Measurements from ENCODE around the gene SLC6A16. TPM values are rescaled to one million over a fixed set of nuclear protein-coding genes. Genes with fewer than 3 reads are reported as not detected.
A peak's percentile ranks its signal among the peaks of the same experiment; 100 is the strongest.
"Not testable (repeated sequence)": the region's sequence is repeated elsewhere in the genome, so short reads cannot be mapped to it uniquely, and the experiment has no call there.

Gene SLC6A16
- total RNA-seq, 1 experiment from 2014 or later = 3.2 TPM

DNA sequence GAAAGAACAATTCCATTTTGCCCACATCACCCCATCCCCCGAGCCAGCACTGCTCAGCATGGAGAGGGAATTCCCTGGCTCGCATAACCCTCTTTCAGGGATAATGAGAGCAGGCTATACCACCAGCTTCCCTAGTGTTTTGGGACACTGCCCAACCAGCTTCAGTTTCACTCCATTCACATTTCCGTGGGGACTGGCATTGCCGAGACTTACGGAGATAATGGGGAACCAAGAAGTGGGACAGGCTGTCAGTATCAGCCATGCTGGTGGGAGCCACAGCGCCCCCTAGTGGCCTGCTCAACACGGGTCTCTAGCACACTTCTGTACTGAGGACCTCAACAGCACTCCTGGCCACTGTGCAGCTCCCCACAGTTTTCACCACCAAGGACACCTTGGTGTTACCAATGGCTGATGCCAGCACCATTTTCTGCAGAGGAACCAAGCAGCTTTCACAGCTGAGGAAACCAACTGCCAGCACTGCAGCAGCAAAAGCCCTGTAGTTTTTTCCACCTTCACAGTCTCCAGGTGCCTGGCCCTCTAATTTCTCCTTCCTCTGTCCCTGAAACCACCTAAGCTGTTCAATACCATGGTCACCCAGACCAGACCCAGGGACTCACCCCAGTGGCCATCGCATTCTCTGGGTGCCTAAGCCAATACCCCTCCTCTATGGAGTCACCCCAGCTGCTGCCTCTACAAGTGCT lies 23.7 kb downstream of the SLC6A16 start:
- no peaks in the 10 kb centered on the region; the same call in 1 of the 2 replicates for H3K27me3 Mint-ChIP-seq (ENCODE audit: low read depth)
- H3K36me3 Mint-ChIP-seq (ENCODE audit: insufficient read depth in 1 of 3, low read depth in 3 of 3) = peaks cover 0 to 5% (median 2%) of the 10 kb centered on the region in 3 experiments; a peak in 2 of 7 replicates
- DNase-seq = peak; percentile 86
- H3K18ac ChIP-seq (ENCODE audit: insufficient read length, low read depth, low read length) = no peak overlapping the region
- H3K23ac ChIP-seq (ENCODE audit: insufficient read length, low read depth, low read length) = no peak overlapping the region
- H3K27me3 ChIP-seq (ENCODE audit: insufficient read depth, low read length) = no peaks in the 10 kb centered on the region
- H3K9ac ChIP-seq (ENCODE audit: extremely low read depth, insufficient read length, low read length) = no peak overlapping the region
- no peak overlapping the region for H3K4ac ChIP-seq (ENCODE audit: low read depth, low read length)
- no peak overlapping the region for H2BK12ac ChIP-seq (ENCODE audit: insufficient read length, low read depth, low read length)
- H3K9me3 Mint-ChIP-seq = peaks cover 4 to 5% of the 10 kb centered on the region in 2 experiments; a peak in 1 of 5 replicates
- no peaks in the 10 kb centered on the region for H3K79me2 ChIP-seq (ENCODE audit: insufficient read depth, low read length)
- no CpG with 5 or more reads among the region's 8 CpGs for WGBS (ENCODE audit: extremely low coverage, insufficient read length, low lambda C conversion rate)
- no peak overlapping the region for H2BK20ac ChIP-seq (ENCODE audit: low read depth, low read length, poor library complexity, severe bottlenecking)
- H4K8ac ChIP-seq (replicated peaks; ENCODE audit: insufficient read length, low read depth, low read length) = no peak overlapping the region
- H3K9me3 ChIP-seq (ENCODE audit: control insufficient read depth, low read depth, low read length) = no peaks in the 10 kb centered on the region
- no peaks in the 10 kb centered on the region for H3K79me1 ChIP-seq (ENCODE audit: insufficient read depth, low read depth, low read length, poor library complexity, severe bottlenecking)
- no peak overlapping the region for H2AK5ac ChIP-seq (ENCODE audit: insufficient read length, low read length)
- no peak overlapping the region for H3K27ac Mint-ChIP-seq
- H3K27ac ChIP-seq (ENCODE audit: insufficient read length, low read depth, low read length) = no peak overlapping the region
- no peak overlapping the region for H2BK5ac ChIP-seq (ENCODE audit: insufficient read length, low read length)
- no peak overlapping the region for H4K5ac ChIP-seq (ENCODE audit: insufficient read length, low read depth, low read length)
- H4K91ac ChIP-seq (ENCODE audit: insufficient read length, low read depth, low read length) = no peak overlapping the region
- no peaks in the 10 kb centered on the region for H4K20me1 ChIP-seq (ENCODE audit: control insufficient read depth, insufficient read depth, insufficient read length)
- no peak overlapping the region for H3K56ac ChIP-seq (ENCODE audit: insufficient read length, low read depth, low read length)
- H3T11ph ChIP-seq (ENCODE audit: low read length) = no peak overlapping the region
- H3K4me2 ChIP-seq (ENCODE audit: insufficient read depth, insufficient read length, low read length) = peak overlapping the region; percentile 13
- no peak overlapping the region for H3K4me3 Mint-ChIP-seq
- TF ChIP-seq, protein P1, sequence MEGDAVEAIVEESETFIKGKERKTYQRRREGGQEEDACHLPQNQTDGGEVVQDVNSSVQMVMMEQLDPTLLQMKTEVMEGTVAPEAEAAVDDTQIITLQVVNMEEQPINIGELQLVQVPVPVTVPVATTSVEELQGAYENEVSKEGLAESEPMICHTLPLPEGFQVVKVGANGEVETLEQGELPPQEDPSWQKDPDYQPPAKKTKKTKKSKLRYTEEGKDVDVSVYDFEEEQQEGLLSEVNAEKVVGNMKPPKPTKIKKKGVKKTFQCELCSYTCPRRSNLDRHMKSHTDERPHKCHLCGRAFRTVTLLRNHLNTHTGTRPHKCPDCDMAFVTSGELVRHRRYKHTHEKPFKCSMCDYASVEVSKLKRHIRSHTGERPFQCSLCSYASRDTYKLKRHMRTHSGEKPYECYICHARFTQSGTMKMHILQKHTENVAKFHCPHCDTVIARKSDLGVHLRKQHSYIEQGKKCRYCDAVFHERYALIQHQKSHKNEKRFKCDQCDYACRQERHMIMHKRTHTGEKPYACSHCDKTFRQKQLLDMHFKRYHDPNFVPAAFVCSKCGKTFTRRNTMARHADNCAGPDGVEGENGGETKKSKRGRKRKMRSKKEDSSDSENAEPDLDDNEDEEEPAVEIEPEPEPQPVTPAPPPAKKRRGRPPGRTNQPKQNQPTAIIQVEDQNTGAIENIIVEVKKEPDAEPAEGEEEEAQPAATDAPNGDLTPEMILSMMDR (conservative IDR thresholded peaks at IDR 0.05) = peak; percentile 97
- H3K14ac ChIP-seq (ENCODE audit: insufficient read depth, low read length) = no peak overlapping the region
- no peaks in the 10 kb centered on the region for H3K23me2 ChIP-seq (ENCODE audit: insufficient read length, low read depth, low read length, poor library complexity, severe bottlenecking)
- H2BK15ac ChIP-seq (ENCODE audit: low read depth, low read length) = no peak overlapping the region
- H2BK120ac ChIP-seq (ENCODE audit: low read depth, low read length, poor library complexity, severe bottlenecking) = no peak overlapping the region
- no peaks in the 10 kb centered on the region; the same call in 1 of the 2 replicates for H3K4me1 ChIP-seq (ENCODE audit: insufficient read depth, low read length)
- peak overlapping the region; percentile 93 for H2AFZ ChIP-seq (ENCODE audit: low read length)
- peaks cover 11 to 15% of the 10 kb centered on the region in 2 experiments for H3K4me1 Mint-ChIP-seq

DNA sequence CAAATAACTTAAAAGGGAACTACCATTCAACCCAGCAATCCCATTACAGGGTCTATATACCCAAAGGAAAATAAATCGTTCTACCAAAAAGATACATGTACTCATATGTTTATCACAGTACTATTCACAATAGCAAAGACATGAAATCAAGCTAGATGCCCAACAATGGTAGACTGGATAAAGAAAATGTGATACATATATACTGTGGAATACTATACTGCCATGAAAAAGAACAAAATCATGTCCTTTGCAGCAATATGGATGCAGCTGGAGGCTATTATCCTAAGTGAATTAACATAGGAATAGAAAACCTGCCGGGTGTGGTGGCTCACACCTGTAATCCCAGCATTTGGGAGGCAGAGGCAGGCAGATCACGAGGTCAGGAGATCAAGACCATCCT lies 26.3 kb downstream of the SLC6A16 start:
- not testable (repeated sequence) for H3K14ac ChIP-seq (ENCODE audit: insufficient read depth, low read length); H4K91ac ChIP-seq (ENCODE audit: insufficient read length, low read depth, low read length); H2BK15ac ChIP-seq (ENCODE audit: low read depth, low read length); H3K4me2 ChIP-seq (ENCODE audit: insufficient read depth, insufficient read length, low read length); H3K56ac ChIP-seq (ENCODE audit: insufficient read length, low read depth, low read length); H2BK12ac ChIP-seq (ENCODE audit: insufficient read length, low read depth, low read length); H4K8ac ChIP-seq (replicated peaks; ENCODE audit: insufficient read length, low read depth, low read length); H3K4me3 Mint-ChIP-seq; H2BK5ac ChIP-seq (ENCODE audit: insufficient read length, low read length); H3K4ac ChIP-seq (ENCODE audit: low read depth, low read length); H3K9me3 ChIP-seq (ENCODE audit: control insufficient read depth, low read depth, low read length); H4K5ac ChIP-seq (ENCODE audit: insufficient read length, low read depth, low read length); H3K27me3 Mint-ChIP-seq (ENCODE audit: low read depth); H2AFZ ChIP-seq (ENCODE audit: low read length); H3K23ac ChIP-seq (ENCODE audit: insufficient read length, low read depth, low read length); H3K18ac ChIP-seq (ENCODE audit: insufficient read length, low read depth, low read length); H2AK5ac ChIP-seq (ENCODE audit: insufficient read length, low read length); H3K79me2 ChIP-seq (ENCODE audit: insufficient read depth, low read length); H3K9me3 Mint-ChIP-seq; H3K27me3 ChIP-seq (ENCODE audit: insufficient read depth, low read length); H2BK120ac ChIP-seq (ENCODE audit: low read depth, low read length, poor library complexity, severe bottlenecking); H4K20me1 ChIP-seq (ENCODE audit: control insufficient read depth, insufficient read depth, insufficient read length); H3K4me1 ChIP-seq (ENCODE audit: insufficient read depth, low read length); H3K36me3 Mint-ChIP-seq (ENCODE audit: insufficient read depth in 1 of 3, low read depth in 3 of 3); DNase-seq; H3K27ac ChIP-seq (ENCODE audit: insufficient read length, low read depth, low read length); H3T11ph ChIP-seq (ENCODE audit: low read length); H2BK20ac ChIP-seq (ENCODE audit: low read depth, low read length, poor library complexity, severe bottlenecking); H3K27ac Mint-ChIP-seq; H3K79me1 ChIP-seq (ENCODE audit: insufficient read depth, low read depth, low read length, poor library complexity, severe bottlenecking); H3K9ac ChIP-seq (ENCODE audit: extremely low read depth, insufficient read length, low read length); H3K23me2 ChIP-seq (ENCODE audit: insufficient read length, low read depth, low read length, poor library complexity, severe bottlenecking)
- H3K4me1 Mint-ChIP-seq = peaks cover 11 to 15% of the 10 kb centered on the region in 2 experiments
- whole genome bisulfite sequencing (ENCODE audit: extremely low coverage, insufficient read length, low lambda C conversion rate) = no CpG with 5 or more reads among the region's 3 CpGs
